ACC112 (cell line): ENCODE measurements around the gene FBXO11.
A peak's percentile ranks its signal among the peaks of the same experiment; 100 is the strongest.
"Not testable (repeated sequence)": the region's sequence is repeated elsewhere in the genome, so short reads cannot be mapped to it uniquely, and the experiment has no call there.

ENCODE experiments used
- H2AFZ ChIP-seq: fragments of 200-600 bp; sonication (generic); one replicate; pipeline ENCODE4 v1.6.0; 2017; ENCODE audit warnings: antibody characterized with exemption, low read length; ENCODE audit not compliant: unreplicated experiment
- H3K27ac ChIP-seq: fragments of 200-600 bp; sonication (generic); 2 replicates; pipeline ENCODE4 v1.5.1; 2014; ENCODE audit warnings: low read depth, mild to moderate bottlenecking, antibody characterized with exemption, low read length, moderate library complexity
- H3K27me3 ChIP-seq: fragments of 200-600 bp; sonication (generic); 2 replicates; pipeline ENCODE4 v1.6.1; 2014; ENCODE audit warnings: mild to moderate bottlenecking, antibody characterized with exemption, low read length, moderate library complexity, mixed read lengths; ENCODE audit not compliant: insufficient read depth
- H3K36me3 ChIP-seq: fragments of 200-600 bp; sonication (generic); 2 replicates; pipeline ENCODE4 v1.6.1; 2016; ENCODE audit warnings: mild to moderate bottlenecking, antibody characterized with exemption, low read length, moderate library complexity, mixed read lengths; ENCODE audit not compliant: insufficient read depth
- H3K4me1 ChIP-seq: fragments of 200-600 bp; sonication (generic); one replicate; pipeline ENCODE4 v1.6.1; 2016; ENCODE audit warnings: low read length, mixed read lengths; ENCODE audit not compliant: insufficient read depth, unreplicated experiment, control insufficient read depth
- H3K4me3 ChIP-seq: fragments of 200-600 bp; sonication (generic); 2 replicates; pipeline ENCODE4 v1.5.1; 2014; ENCODE audit warnings: mild to moderate bottlenecking, low read depth, low read length
- H3K79me2 ChIP-seq: fragments of 200-600 bp; sonication (generic); one replicate; pipeline ENCODE4 v1.6.0; 2016; ENCODE audit warnings: low read length; ENCODE audit not compliant: control insufficient read depth, unreplicated experiment, insufficient read depth

FBXO11 gene

GRCh38 chr2:47910662-47911061 lies 4.4 kb upstream of the FBXO11 start:
- not testable (repeated sequence) for H2AFZ ChIP-seq, H3K36me3 ChIP-seq, H3K4me1 ChIP-seq, H3K79me2 ChIP-seq, H3K4me3 ChIP-seq, H3K27me3 ChIP-seq, H3K27ac ChIP-seq

- Histone ChIP-seq H3K4me1 (no peaks in the 10 kb centered on the region), H2AFZ (no peak overlapping the region), H3K27ac (no peak overlapping the region), H3K36me3 (no peaks in the 10 kb centered on the region), H3K79me2 (peaks cover 20% of the 10 kb centered on the region), H3K4me3 (no peak overlapping the region), H3K27me3 (no peaks in the 10 kb centered on the region)
These were observed 2.4 kb upstream of the FBXO11 start for GRCh38 chr2:47908682-47909081.

GRCh38 chr2:47907039-47907781 lies 912 bp upstream of the FBXO11 start:
- peak overlapping the region; percentile 79 for H2AFZ ChIP-seq
- peaks cover 1% of the 10 kb centered on the region for H3K4me1 ChIP-seq
- no peaks in the 10 kb centered on the region for H3K27me3 ChIP-seq
- H3K79me2 ChIP-seq = peaks cover 34% of the 10 kb centered on the region
- peak overlapping the region; percentile 83 for H3K27ac ChIP-seq
- no peaks in the 10 kb centered on the region for H3K36me3 ChIP-seq
- H3K4me3 ChIP-seq = peak overlapping the region; percentile 81

GRCh38 chr2:47905386-47906156 lies 727 bp downstream of the FBXO11 start:
- H3K79me2 ChIP-seq = peaks cover 47% of the 10 kb centered on the region
- no peak overlapping the region for H2AFZ ChIP-seq
- peaks cover 8% of the 10 kb centered on the region for H3K4me1 ChIP-seq

GRCh38 chr2:47903781-47904490 lies 2.4 kb downstream of the FBXO11 start:
- peaks cover 17% of the 10 kb centered on the region for H3K4me1 ChIP-seq
- H3K27ac ChIP-seq = peak overlapping the region; percentile 65; the same call in 1 of the 2 replicates
- H2AFZ ChIP-seq = no peak overlapping the region
- peaks cover 62% of the 10 kb centered on the region for H3K79me2 ChIP-seq
- no peaks in the 10 kb centered on the region for H3K36me3 ChIP-seq
- H3K27me3 ChIP-seq = no peaks in the 10 kb centered on the region
- H3K4me3 ChIP-seq = peak overlapping the region; percentile 82

More at GRCh38 chr2:47905386-47906156, 727 bp downstream of the FBXO11 start:
- Histone ChIP-seq H3K27ac (peak overlapping the region; percentile 97), H3K27me3 (no peaks in the 10 kb centered on the region), H3K36me3 (no peaks in the 10 kb centered on the region), H3K4me3 (peak overlapping the region; percentile 82)

GRCh38 chr2:47901892-47902291 lies 4.4 kb downstream of the FBXO11 start:
- not testable (repeated sequence) for H3K27me3 ChIP-seq, H2AFZ ChIP-seq, H3K36me3 ChIP-seq, H3K27ac ChIP-seq
- Histone ChIP-seq H3K4me3 (peak overlapping the region; percentile 82), H3K4me1 (peaks cover 30% of the 10 kb centered on the region), H3K79me2 (peaks cover 81% of the 10 kb centered on the region)

- peaks cover 91% of the 10 kb centered on the region for H3K79me2 ChIP-seq
- no peaks in the 10 kb centered on the region for H3K27me3 ChIP-seq
- H3K27ac ChIP-seq = no peak overlapping the region
- no peaks in the 10 kb centered on the region for H3K36me3 ChIP-seq
- H3K4me3 ChIP-seq = no peak overlapping the region
- H3K4me1 ChIP-seq = peaks cover 37% of the 10 kb centered on the region
- no peak overlapping the region for H2AFZ ChIP-seq
These were observed 5.4 kb downstream of the FBXO11 start for GRCh38 chr2:47900857-47901256.

- Histone ChIP-seq H3K27ac (peak overlapping the region; percentile 38; the same call in 1 of the 2 replicates), H3K27me3 (no peaks in the 10 kb centered on the region), H2AFZ (no peak overlapping the region), H3K4me3 (no peak overlapping the region), H3K79me2 (peaks cover 93% of the 10 kb centered on the region), H3K4me1 (peaks cover 40% of the 10 kb centered on the region), H3K36me3 (no peaks in the 10 kb centered on the region)
These were observed 6.1 kb downstream of the FBXO11 start for GRCh38 chr2:47899915-47900816.

GRCh38 chr2:47897883-47898731 lies 8.2 kb downstream of the FBXO11 start:
- H3K27me3 ChIP-seq = no peaks in the 10 kb centered on the region
- peaks cover 93% of the 10 kb centered on the region for H3K79me2 ChIP-seq
- peak overlapping the region; percentile 62 for H3K4me3 ChIP-seq
- no peaks in the 10 kb centered on the region for H3K36me3 ChIP-seq
- H2AFZ ChIP-seq = no peak overlapping the region
- H3K4me1 ChIP-seq = peaks cover 44% of the 10 kb centered on the region
- H3K27ac ChIP-seq = 0 out of 2 replicates have a peak overlapping the region, but pooled peaks have one; percentile 3
